ENCODE data around the gene TEAD1. TPM values are rescaled to one million over a fixed set of nuclear protein-coding genes. Genes with fewer than 3 reads are reported as not detected.

The TEAD1 gene
- polyA plus RNA-seq, 2 of the 4 experiments (the other 2 are of a cell fraction): 111 to 112 TPM

DNA sequence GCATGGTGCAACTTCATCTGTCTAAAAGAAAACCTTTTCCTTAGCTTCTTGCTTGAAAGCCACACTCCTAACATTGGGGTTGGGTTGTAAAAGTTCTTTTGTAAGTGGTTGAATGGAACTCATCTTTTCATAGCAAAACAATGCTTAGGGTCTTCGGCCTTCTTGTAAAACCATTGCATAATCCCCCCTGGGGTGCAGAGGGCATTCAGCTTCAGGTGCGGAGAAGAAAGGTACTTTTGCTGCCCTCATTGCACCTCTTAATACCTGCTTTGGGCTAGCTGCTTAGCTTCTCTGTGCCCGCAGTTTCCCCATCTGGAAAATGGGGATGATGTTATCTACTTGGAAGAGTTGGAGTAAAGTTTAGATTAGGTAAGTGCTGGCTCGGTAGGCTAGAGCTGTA is 10.1 kb downstream of the TEAD1 start:
- Histone ChIP-seq H3K4me1 (peaks cover 97% of the 10 kb centered on the region), H3K4me3 (0 out of 3 replicates have a peak overlapping the region, but pooled peaks have one; percentile 4), H3K4me2 (peak overlapping the region; percentile 90), H3K9me3 (no peaks in the 10 kb centered on the region), H3K27ac (peak overlapping the region; percentile 92 to 98)
- ATAC-seq: no peak
- FAIRE-seq: no peak
- TF ChIP-seq NR3C1 (IDR thresholded peaks at IDR 0.05) (no peak), KDM1A (IDR thresholded peaks at IDR 0.05; ENCODE audit: low read depth) (peak; percentile 92), ZSCAN20 (CRISPR knock-in tag; IDR thresholded peaks at IDR 0.05) (peak; percentile 45; the same call in 1 of the 2 replicates), EP300 (IDR thresholded peaks at IDR 0.05) (peak; percentile 3 to 4; a peak in 2 of 5 replicates), TFCP2L1 (CRISPR knock-in tag; IDR thresholded peaks at IDR 0.05) (no peak), HDAC2 (IDR thresholded peaks at IDR 0.05) (peak; percentile 83), HEYL (CRISPR knock-in tag; IDR thresholded peaks at IDR 0.05) (peak; percentile 16; the same call in 1 of the 2 replicates)
- TF ChIP-seq, protein P1, sequence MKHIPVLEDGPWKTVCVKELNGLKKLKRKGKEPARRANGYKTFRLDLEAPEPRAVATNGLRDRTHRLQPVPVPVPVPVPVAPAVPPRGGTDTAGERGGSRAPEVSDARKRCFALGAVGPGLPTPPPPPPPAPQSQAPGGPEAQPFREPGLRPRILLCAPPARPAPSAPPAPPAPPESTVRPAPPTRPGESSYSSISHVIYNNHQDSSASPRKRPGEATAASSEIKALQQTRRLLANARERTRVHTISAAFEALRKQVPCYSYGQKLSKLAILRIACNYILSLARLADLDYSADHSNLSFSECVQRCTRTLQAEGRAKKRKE (CRISPR knock-in tag; IDR thresholded peaks at IDR 0.05; ENCODE audit: low read depth): no peak
- TF ChIP-seq, protein P2, sequence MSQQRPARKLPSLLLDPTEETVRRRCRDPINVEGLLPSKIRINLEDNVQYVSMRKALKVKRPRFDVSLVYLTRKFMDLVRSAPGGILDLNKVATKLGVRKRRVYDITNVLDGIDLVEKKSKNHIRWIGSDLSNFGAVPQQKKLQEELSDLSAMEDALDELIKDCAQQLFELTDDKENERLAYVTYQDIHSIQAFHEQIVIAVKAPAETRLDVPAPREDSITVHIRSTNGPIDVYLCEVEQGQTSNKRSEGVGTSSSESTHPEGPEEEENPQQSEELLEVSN (IDR thresholded peaks at IDR 0.05; ENCODE audit: borderline replicate concordance, low read depth): 0 out of 2 replicates have a peak, but pooled peaks have one; percentile 6
- DNase-seq (ENCODE audit: low read depth in 1 of 2, low spot score in 1 of 2): no peak
- 48% methylated on average over 4 of the region's 4 CpGs for WGBS (ENCODE audit: missing lambda C conversion rate)
- ChIA-PET POLR2A (interaction anchor here (1.6 to 1.7 kb wide), 2 partner anchors 8 to 11 kb away, joined by 4 to 7 read pairs; no protein-coding TSS in a partner anchor), CTCF (interaction anchor here (0.6 to 1.7 kb wide), 4 partner anchors 12 to 209 kb away, joined by 3 to 5 read pairs (median 4); no protein-coding TSS in a partner anchor)

DNA sequence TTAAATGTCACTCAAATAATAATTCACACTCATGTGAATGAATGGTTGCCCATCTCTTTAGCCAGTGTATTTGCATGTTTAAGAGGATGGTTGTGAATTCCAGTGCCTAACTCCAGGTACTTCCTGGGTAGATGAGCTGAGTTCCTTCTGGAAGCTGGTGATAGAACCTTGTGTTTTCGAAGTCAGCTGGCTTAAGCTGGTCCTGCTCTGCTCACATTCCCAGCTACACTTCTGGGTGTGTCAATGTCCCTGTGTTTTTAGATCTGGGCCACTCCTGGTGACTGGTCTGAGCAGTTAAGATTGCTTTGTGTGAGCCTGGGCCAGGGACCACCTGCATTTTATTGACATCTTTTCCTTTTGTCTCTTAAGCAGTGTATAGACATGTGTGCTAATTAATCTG is 10.6 kb downstream of the TEAD1 start:
- TF ChIP-seq KDM5A (IDR thresholded peaks at IDR 0.05): no peak
- TF ChIP-seq, protein P2 (IDR thresholded peaks at IDR 0.05; ENCODE audit: borderline replicate concordance, low read depth): no peak
- TF ChIP-seq ZSCAN20 (CRISPR knock-in tag; IDR thresholded peaks at IDR 0.05): no peak
- no peak for TF ChIP-seq HOXB13 (CRISPR knock-in tag; IDR thresholded peaks at IDR 0.05; ENCODE audit: low read depth)
- no peak for TF ChIP-seq MAFK (IDR thresholded peaks at IDR 0.05; ENCODE audit: partially characterized antibody)
- no peak for TF ChIP-seq EHF (CRISPR knock-in tag; IDR thresholded peaks at IDR 0.05)
- no peak for TF ChIP-seq EP300 (IDR thresholded peaks at IDR 0.05)
- TF ChIP-seq, protein P3, sequence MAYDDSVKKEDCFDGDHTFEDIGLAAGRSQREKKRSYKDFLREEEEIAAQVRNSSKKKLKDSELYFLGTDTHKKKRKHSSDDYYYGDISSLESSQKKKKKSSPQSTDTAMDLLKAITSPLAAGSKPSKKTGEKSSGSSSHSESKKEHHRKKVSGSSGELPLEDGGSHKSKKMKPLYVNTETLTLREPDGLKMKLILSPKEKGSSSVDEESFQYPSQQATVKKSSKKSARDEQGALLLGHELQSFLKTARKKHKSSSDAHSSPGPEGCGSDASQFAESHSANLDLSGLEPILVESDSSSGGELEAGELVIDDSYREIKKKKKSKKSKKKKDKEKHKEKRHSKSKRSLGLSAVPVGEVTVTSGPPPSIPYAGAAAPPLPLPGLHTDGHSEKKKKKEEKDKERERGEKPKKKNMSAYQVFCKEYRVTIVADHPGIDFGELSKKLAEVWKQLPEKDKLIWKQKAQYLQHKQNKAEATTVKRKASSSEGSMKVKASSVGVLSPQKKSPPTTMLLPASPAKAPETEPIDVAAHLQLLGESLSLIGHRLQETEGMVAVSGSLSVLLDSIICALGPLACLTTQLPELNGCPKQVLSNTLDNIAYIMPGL (CRISPR knock-in tag; IDR thresholded peaks at IDR 0.05; ENCODE audit: borderline replicate concordance): no peak
- no peak for TF ChIP-seq POLR2A (IDR thresholded peaks at IDR 0.05; ENCODE audit: low read length)
- no peak for TF ChIP-seq TFCP2L1 (CRISPR knock-in tag; IDR thresholded peaks at IDR 0.05)
- no peak for TF ChIP-seq ESRRA (IDR thresholded peaks at IDR 0.05; ENCODE audit: borderline replicate concordance, low read length)
- no peak for TF ChIP-seq CHD2 (IDR thresholded peaks at IDR 0.05; ENCODE audit: low read length, partially characterized antibody)
- TF ChIP-seq SREBF2 (IDR thresholded peaks at IDR 0.05): no peak
- no peak for TF ChIP-seq CBX8 (IDR thresholded peaks at IDR 0.05)
- TF ChIP-seq MAZ (IDR thresholded peaks at IDR 0.05; ENCODE audit: borderline replicate concordance, low read depth, low read length): no peak
- TF ChIP-seq RFX5 (IDR thresholded peaks at IDR 0.05): no peak
- no peak for TF ChIP-seq NFE2L2 (conservative IDR thresholded peaks at IDR 0.05; ENCODE audit: low read length)
- TF ChIP-seq HEYL (CRISPR knock-in tag; IDR thresholded peaks at IDR 0.05): no peak
- H3K4me2 ChIP-seq: peak overlapping the region; percentile 90
- CTCF ChIA-PET: interaction anchor here (0.6 to 1.0 kb wide), 2 partner anchors 86 to 129 kb away, joined by 3 to 4 read pairs; no protein-coding TSS in a partner anchor
- no peak overlapping the region for H3K4me3 ChIP-seq
- peak overlapping the region; percentile 92 to 98 for H3K27ac ChIP-seq
- H3K9me3 ChIP-seq: no peaks in the 10 kb centered on the region
- DNase-seq (ENCODE audit: low read depth in 1 of 2, low spot score in 1 of 2): no peak
- FAIRE-seq: no peak
- WGBS (ENCODE audit: missing lambda C conversion rate): 35% methylated on average over 1 of the region's 1 CpG
- peak in 1 of 2 experiments; percentile 4; a peak in 2 of 6 replicates for ATAC-seq
- POLR2A ChIA-PET: interaction anchor here (0.6 to 1.7 kb wide), 3 partner anchors 8 to 22 kb away, joined by 4 to 7 read pairs (median 6); no protein-coding TSS in a partner anchor
- peaks cover 97% of the 10 kb centered on the region for H3K4me1 ChIP-seq

Data from A549 (cell line).